ENCODE data around the gene PELI3. TPM values are rescaled to one million over a fixed set of nuclear protein-coding genes. Genes with fewer than 3 reads are reported as not detected.
A peak's percentile ranks its signal among the peaks of the same experiment; 100 is the strongest.

The PELI3 gene
- total RNA-seq, 1 donor from 2014 or later = 2.7 TPM

GRCh38 chr11:66498506-66498905 is 31.8 kb downstream of the PELI3 start:
- Mint-ChIP-seq H3K36me3 (no peaks in the 10 kb centered on the region), H3K4me3 (no peak overlapping the region), H3K4me1 (no peaks in the 10 kb centered on the region), H3K27me3 (ENCODE audit: insufficient read depth, low read depth) (no peaks in the 10 kb centered on the region), H3K9me3 (no peaks in the 10 kb centered on the region), H3K27ac (no peak overlapping the region)
- Histone ChIP-seq H3K4me1 (no peaks in the 10 kb centered on the region), H3K79me2 (ENCODE audit: low read depth) (no peaks in the 10 kb centered on the region), H3K36me3 (no peaks in the 10 kb centered on the region), H4K20me1 (ENCODE audit: low read depth) (no peaks in the 10 kb centered on the region), H3F3A (ENCODE audit: low read depth) (no peaks in the 10 kb centered on the region), H3K27me3 (no peaks in the 10 kb centered on the region), H3K27ac (no peak overlapping the region), H3K4me2 (no peak overlapping the region), H3K4me3 (no peak overlapping the region), H2AFZ (replicated peaks) (no peak overlapping the region), H3K9ac (no peak overlapping the region), H3K9me3 (ENCODE audit: low read depth) (no peaks in the 10 kb centered on the region)
- no peak for DNase-seq (ENCODE audit: low spot score)
- no peak for TF ChIP-seq EZH2 (IDR thresholded peaks at IDR 0.05)
- TF ChIP-seq CTCF (IDR thresholded peaks at IDR 0.05) = no peak
- TF ChIP-seq EZH2phosphoT487 (IDR thresholded peaks at IDR 0.05) = no peak

GRCh38 chr11:66505276-66505816 is 38.6 kb downstream of the PELI3 start:
- Histone ChIP-seq H3K9ac (no peak overlapping the region), H3K27ac (no peak overlapping the region), H3F3A (ENCODE audit: low read depth) (no peaks in the 10 kb centered on the region), H3K4me2 (no peak overlapping the region), H4K20me1 (ENCODE audit: low read depth) (no peaks in the 10 kb centered on the region), H3K9me3 (ENCODE audit: low read depth) (no peaks in the 10 kb centered on the region), H3K36me3 (no peaks in the 10 kb centered on the region), H3K27me3 (no peaks in the 10 kb centered on the region), H2AFZ (replicated peaks) (no peak overlapping the region), H3K79me2 (ENCODE audit: low read depth) (no peaks in the 10 kb centered on the region), H3K4me1 (peaks cover 3% of the 10 kb centered on the region), H3K4me3 (no peak overlapping the region)
- TF ChIP-seq EZH2 (IDR thresholded peaks at IDR 0.05) (no peak), CTCF (IDR thresholded peaks at IDR 0.05) (no peak), EZH2phosphoT487 (IDR thresholded peaks at IDR 0.05) (no peak)
- H3K27me3 Mint-ChIP-seq (ENCODE audit: insufficient read depth, low read depth) = peaks cover 2% of the 10 kb centered on the region
- DNase-seq (ENCODE audit: low spot score) = no peak
- no peaks in the 10 kb centered on the region for H3K9me3 Mint-ChIP-seq
- no peaks in the 10 kb centered on the region for H3K4me1 Mint-ChIP-seq
- no peak overlapping the region for H3K4me3 Mint-ChIP-seq
- H3K36me3 Mint-ChIP-seq = no peaks in the 10 kb centered on the region
- no peak overlapping the region for H3K27ac Mint-ChIP-seq

- H3K36me3 Mint-ChIP-seq = peaks cover 2% of the 10 kb centered on the region
- TF ChIP-seq EZH2phosphoT487 (IDR thresholded peaks at IDR 0.05) (no peak), EZH2 (IDR thresholded peaks at IDR 0.05) (no peak), CTCF (IDR thresholded peaks at IDR 0.05) (no peak)
- peaks cover 14% of the 10 kb centered on the region for H3K4me1 Mint-ChIP-seq
These were observed 42.4 kb downstream of the PELI3 start for GRCh38 chr11:66509131-66509561.

More at GRCh38 chr11:66509131-66509561, 42.4 kb downstream of the PELI3 start:
- Histone ChIP-seq H3F3A (ENCODE audit: low read depth) (no peaks in the 10 kb centered on the region), H3K27me3 (no peaks in the 10 kb centered on the region), H3K4me1 (peaks cover 10% of the 10 kb centered on the region), H4K20me1 (ENCODE audit: low read depth) (no peaks in the 10 kb centered on the region), H3K36me3 (no peaks in the 10 kb centered on the region), H3K79me2 (ENCODE audit: low read depth) (peaks cover 21% of the 10 kb centered on the region), H2AFZ (replicated peaks) (no peak overlapping the region), H3K27ac (no peak overlapping the region), H3K9ac (no peak overlapping the region), H3K9me3 (ENCODE audit: low read depth) (no peaks in the 10 kb centered on the region), H3K4me3 (no peak overlapping the region), H3K4me2 (no peak overlapping the region)
- H3K9me3 Mint-ChIP-seq = no peaks in the 10 kb centered on the region
- peaks cover 4% of the 10 kb centered on the region for H3K27me3 Mint-ChIP-seq (ENCODE audit: insufficient read depth, low read depth)
- H3K27ac Mint-ChIP-seq = no peak overlapping the region
- no peak for DNase-seq (ENCODE audit: low spot score)
- H3K4me3 Mint-ChIP-seq = peak overlapping the region; percentile 13
